ENCODE measurements around the gene MVB12B.

DNA sequence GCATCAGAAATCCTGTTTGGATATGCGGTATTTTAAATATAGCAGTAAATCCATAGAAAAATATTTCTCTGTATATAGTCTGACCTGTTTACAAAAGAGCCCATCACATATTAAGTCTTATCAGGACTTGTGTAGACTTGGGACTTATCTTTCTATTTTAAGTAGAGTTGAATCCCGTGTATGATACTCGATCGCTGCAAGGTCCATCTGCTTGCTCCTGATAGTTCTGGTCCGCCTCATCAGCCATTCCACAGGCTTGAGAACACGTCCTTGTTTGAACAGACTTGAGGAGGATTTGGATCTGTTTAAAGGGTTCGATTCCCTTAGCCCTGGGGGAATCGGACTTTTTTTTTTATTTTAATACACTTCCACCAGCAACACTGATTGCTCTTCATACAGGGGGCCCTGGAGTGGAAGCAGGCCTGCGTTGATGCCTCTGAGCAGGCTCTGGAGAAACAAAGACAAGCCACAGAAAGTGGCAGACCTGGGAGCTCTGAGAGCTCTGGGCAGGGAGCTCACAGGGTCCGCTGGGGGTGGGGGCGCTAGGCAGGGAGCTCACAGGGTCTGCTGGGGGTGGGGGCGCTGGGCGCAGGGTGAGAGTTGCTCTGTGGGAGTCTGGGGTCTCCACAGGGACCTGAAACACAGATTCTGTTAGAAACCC is 112.2 kb downstream of the MVB12B start:
- TF ChIP-seq, protein P1, sequence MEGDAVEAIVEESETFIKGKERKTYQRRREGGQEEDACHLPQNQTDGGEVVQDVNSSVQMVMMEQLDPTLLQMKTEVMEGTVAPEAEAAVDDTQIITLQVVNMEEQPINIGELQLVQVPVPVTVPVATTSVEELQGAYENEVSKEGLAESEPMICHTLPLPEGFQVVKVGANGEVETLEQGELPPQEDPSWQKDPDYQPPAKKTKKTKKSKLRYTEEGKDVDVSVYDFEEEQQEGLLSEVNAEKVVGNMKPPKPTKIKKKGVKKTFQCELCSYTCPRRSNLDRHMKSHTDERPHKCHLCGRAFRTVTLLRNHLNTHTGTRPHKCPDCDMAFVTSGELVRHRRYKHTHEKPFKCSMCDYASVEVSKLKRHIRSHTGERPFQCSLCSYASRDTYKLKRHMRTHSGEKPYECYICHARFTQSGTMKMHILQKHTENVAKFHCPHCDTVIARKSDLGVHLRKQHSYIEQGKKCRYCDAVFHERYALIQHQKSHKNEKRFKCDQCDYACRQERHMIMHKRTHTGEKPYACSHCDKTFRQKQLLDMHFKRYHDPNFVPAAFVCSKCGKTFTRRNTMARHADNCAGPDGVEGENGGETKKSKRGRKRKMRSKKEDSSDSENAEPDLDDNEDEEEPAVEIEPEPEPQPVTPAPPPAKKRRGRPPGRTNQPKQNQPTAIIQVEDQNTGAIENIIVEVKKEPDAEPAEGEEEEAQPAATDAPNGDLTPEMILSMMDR (IDR thresholded peaks at IDR 0.05): no peak
- TF ChIP-seq SIN3A (IDR thresholded peaks at IDR 0.05; ENCODE audit: borderline replicate concordance, insufficient read depth, low read depth, low read length) (no peak), POLR2AphosphoS5 (IDR thresholded peaks at IDR 0.05; ENCODE audit: low read depth, low read length) (no peak), REST (IDR thresholded peaks at IDR 0.05; ENCODE audit: insufficient read depth in 1 of 2, low read depth in 2 of 2, low read length in 1 of 2) (no peak), TCF7L2 (IDR thresholded peaks at IDR 0.05; ENCODE audit: low read depth, low read length) (no peak)
